Neural cell (in vitro differentiated cells): ENCODE measurements around the gene MYO9A. TPM values are rescaled to one million over a fixed set of nuclear protein-coding genes. Genes with fewer than 3 reads are reported as not detected.

Experiments used
- H2AFZ ChIP-seq: fragments of 200-600, 300-800 bp; sonication (generic), shearing (Covaris generic); 2 replicates; pipeline ENCODE4 v1.6.0; 2014; ENCODE audit warnings: low read depth, mild to moderate bottlenecking, antibody characterized with exemption, low read length, moderate library complexity
- H3F3A ChIP-seq: fragments of 200-600 bp; shearing (Covaris generic); 2 replicates; pipeline ENCODE4 v1.6.1; 2016; ENCODE audit warnings: mild to moderate bottlenecking, moderate library complexity, mixed read lengths, antibody characterized with exemption, low read length; ENCODE audit not compliant: insufficient read depth, poor library complexity, severe bottlenecking
- H3K27ac ChIP-seq: fragments of 200-600, 300-800 bp; sonication (generic), shearing (Covaris generic); 2 replicates; pipeline ENCODE4 v1.5.1; 2014; ENCODE audit warnings: mild to moderate bottlenecking, low read length, moderate library complexity
- H3K27me3 ChIP-seq: fragments of 300-800, 200-600 bp; sonication (generic), shearing (Covaris generic); 2 replicates; pipeline ENCODE4 v1.6.0; 2014; ENCODE audit warnings: mild to moderate bottlenecking, low read depth, low read length, moderate library complexity; ENCODE audit not compliant: insufficient read depth
- H3K36me3 ChIP-seq: fragments of 300-800, 200-600 bp; sonication (generic), shearing (Covaris generic); 2 replicates; pipeline ENCODE4 v1.5.1; 2014; ENCODE audit warnings: mild to moderate bottlenecking, antibody characterized with exemption, low read length, moderate library complexity; ENCODE audit not compliant: insufficient read depth
- H3K4me2 ChIP-seq: fragments of 300-800, 200-600 bp; sonication (generic), shearing (Covaris generic); 2 replicates; pipeline ENCODE4 v1.6.0; 2014; ENCODE audit warnings: mild to moderate bottlenecking, low read length
- H3K4me3 ChIP-seq: fragments of 300-800, 200-600 bp; sonication (generic), shearing (Covaris generic); 2 replicates; pipeline ENCODE4 v1.5.1; 2014; ENCODE audit warnings: mild to moderate bottlenecking, low read length, moderate library complexity
- H3K79me2 ChIP-seq: fragments of 200-600 bp; shearing (Covaris generic); replicated peaks from 2 replicates; pipeline ENCODE4 v1.6.0; 2014; ENCODE audit warnings: mild to moderate bottlenecking, low read length, moderate library complexity; ENCODE audit not compliant: insufficient read depth
- H3K9ac ChIP-seq: fragments of 300-800, 200-600 bp; sonication (generic), shearing (Covaris generic); 2 replicates; pipeline ENCODE4 v1.6.1; 2016; ENCODE audit warnings: mild to moderate bottlenecking, low read length, mixed read lengths
- H3K9me2 ChIP-seq: fragments of 200-600 bp; shearing (Covaris generic); 2 replicates; pipeline ENCODE4 v1.6.1; 2016; ENCODE audit warnings: mild to moderate bottlenecking, low read length, mixed read lengths; ENCODE audit not compliant: insufficient read depth
- H3K9me3 ChIP-seq: fragments of 200-600, 300-800 bp; sonication (generic), shearing (Covaris generic); 2 replicates; pipeline ENCODE4 v1.6.1; 2016; ENCODE audit warnings: mild to moderate bottlenecking, mixed run types, low read length, moderate library complexity, mixed read lengths
- H4K20me1 ChIP-seq: fragments of 200-600 bp; shearing (Covaris generic); 2 replicates; pipeline ENCODE4 v1.6.1; 2016; ENCODE audit warnings: mild to moderate bottlenecking, mixed run types; ENCODE audit not compliant: insufficient read depth
- CTCF ChIP-seq: fragments of 450-650 bp; IDR thresholded peaks from 2 replicates; pipeline ENCODE4 v1.5.1; 2014; ENCODE audit warnings: antibody characterized with exemption, mild to moderate bottlenecking, moderate library complexity; ENCODE audit not compliant: poor library complexity, severe bottlenecking
- EP300 ChIP-seq: fragments of 450-650 bp; conservative IDR thresholded peaks from 2 replicates; pipeline ENCODE4 v1.6.1; 2014; ENCODE audit warnings: antibody characterized with exemption, mild to moderate bottlenecking, moderate library complexity; ENCODE audit not compliant: poor library complexity, severe bottlenecking
- EZH2 ChIP-seq: fragments of 200-600, 300-800 bp; shearing (Covaris generic), sonication (generic); IDR thresholded peaks from 2 replicates; pipeline ENCODE4 v1.6.1; 2014; ENCODE audit warnings: antibody characterized with exemption, low read length, borderline replicate concordance, mild to moderate bottlenecking; ENCODE audit not compliant: insufficient read depth, poor library complexity, severe bottlenecking
- MXI1 ChIP-seq: fragments of 450-650 bp; conservative IDR thresholded peaks from 2 replicates; pipeline ENCODE4 v1.6.1; 2014; ENCODE audit warnings: antibody characterized with exemption, mild to moderate bottlenecking; ENCODE audit not compliant: poor library complexity, severe bottlenecking
- POLR2AphosphoS5 ChIP-seq: IDR thresholded peaks from 2 replicates; pipeline ENCODE4 v1.6.1; 2012
- RAD21 ChIP-seq: fragments of 450-650 bp; conservative IDR thresholded peaks from 2 replicates; pipeline ENCODE4 v1.6.1; 2014; ENCODE audit warnings: antibody characterized with exemption, mild to moderate bottlenecking, moderate library complexity
- SMC3 ChIP-seq: fragments of 450-650 bp; conservative IDR thresholded peaks from 2 replicates; pipeline ENCODE4 v1.6.1; 2014; ENCODE audit warnings: antibody characterized with exemption, mild to moderate bottlenecking, moderate library complexity; ENCODE audit not compliant: poor library complexity
- TAF1 ChIP-seq: IDR thresholded peaks from 2 replicates; pipeline ENCODE4 v1.6.1; 2012; ENCODE audit warnings: low read depth
- polyA plus RNA-seq: library from polyadenylated mRNA; depleted of rRNA; stranded (reverse); fragments of >200 nt; gene quantifications from 2 replicates; pipeline ENCODE4 v1.2.3, GENCODE V29; 2014
- TF ChIP-seq, protein P1 (sequence below): IDR thresholded peaks from 2 replicates; pipeline ENCODE4 v1.6.1; 2012; ENCODE audit warnings: borderline replicate concordance

The MYO9A gene
- polyA plus RNA-seq, 1 donor from 2014 or later = 22.7 TPM

DNA sequence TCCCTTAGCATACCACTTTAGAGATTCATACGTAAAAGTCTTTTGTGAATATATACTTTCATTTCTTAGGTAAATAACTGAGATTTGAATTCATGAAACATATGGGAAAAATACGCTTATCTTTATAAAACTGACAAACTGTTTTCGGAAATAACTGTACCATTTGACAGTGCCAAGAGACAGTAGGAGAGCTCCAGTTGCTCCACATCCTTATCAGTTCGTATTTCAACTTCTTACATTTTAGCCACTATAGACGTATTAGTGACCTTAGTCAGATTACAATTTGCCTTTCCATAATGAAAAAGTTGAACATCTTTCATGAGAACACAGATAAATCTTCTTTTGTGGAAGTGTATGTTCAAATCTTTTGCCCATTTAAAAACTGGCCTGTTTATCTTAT lies 174.1 kb downstream of the MYO9A start:
- Histone ChIP-seq H3K27me3 (no peaks in the 10 kb centered on the region), H3K9ac (no peak overlapping the region), H3K4me3 (no peak overlapping the region), H3K4me2 (no peak overlapping the region), H3K79me2 (no peaks in the 10 kb centered on the region), H3F3A (no peaks in the 10 kb centered on the region), H3K36me3 (no peaks in the 10 kb centered on the region), H3K9me3 (no peaks in the 10 kb centered on the region), H2AFZ (no peak overlapping the region), H4K20me1 (no peaks in the 10 kb centered on the region), H3K27ac (no peak overlapping the region), H3K9me2 (no peaks in the 10 kb centered on the region)
- no peak for TF ChIP-seq EZH2
- TF ChIP-seq CTCF = no peak
- TF ChIP-seq TAF1 = no peak
- no peak for TF ChIP-seq RAD21
- TF ChIP-seq MXI1 = no peak
- no peak for TF ChIP-seq SMC3

- Histone ChIP-seq H3K9ac (no peak overlapping the region), H3K4me2 (no peak overlapping the region), H3K36me3 (peaks cover under 1% of the 10 kb centered on the region), H3K9me2 (no peaks in the 10 kb centered on the region), H3K9me3 (no peaks in the 10 kb centered on the region), H3K79me2 (no peaks in the 10 kb centered on the region), H3K27me3 (no peaks in the 10 kb centered on the region), H3K4me3 (no peak overlapping the region), H3F3A (no peaks in the 10 kb centered on the region), H2AFZ (no peak overlapping the region), H4K20me1 (no peaks in the 10 kb centered on the region), H3K27ac (no peak overlapping the region)
- TF ChIP-seq TAF1 (no peak), RAD21 (no peak), MXI1 (no peak), CTCF (no peak), POLR2AphosphoS5 (no peak), SMC3 (no peak), EP300 (no peak), EZH2 (no peak)
- TF ChIP-seq, protein P1, sequence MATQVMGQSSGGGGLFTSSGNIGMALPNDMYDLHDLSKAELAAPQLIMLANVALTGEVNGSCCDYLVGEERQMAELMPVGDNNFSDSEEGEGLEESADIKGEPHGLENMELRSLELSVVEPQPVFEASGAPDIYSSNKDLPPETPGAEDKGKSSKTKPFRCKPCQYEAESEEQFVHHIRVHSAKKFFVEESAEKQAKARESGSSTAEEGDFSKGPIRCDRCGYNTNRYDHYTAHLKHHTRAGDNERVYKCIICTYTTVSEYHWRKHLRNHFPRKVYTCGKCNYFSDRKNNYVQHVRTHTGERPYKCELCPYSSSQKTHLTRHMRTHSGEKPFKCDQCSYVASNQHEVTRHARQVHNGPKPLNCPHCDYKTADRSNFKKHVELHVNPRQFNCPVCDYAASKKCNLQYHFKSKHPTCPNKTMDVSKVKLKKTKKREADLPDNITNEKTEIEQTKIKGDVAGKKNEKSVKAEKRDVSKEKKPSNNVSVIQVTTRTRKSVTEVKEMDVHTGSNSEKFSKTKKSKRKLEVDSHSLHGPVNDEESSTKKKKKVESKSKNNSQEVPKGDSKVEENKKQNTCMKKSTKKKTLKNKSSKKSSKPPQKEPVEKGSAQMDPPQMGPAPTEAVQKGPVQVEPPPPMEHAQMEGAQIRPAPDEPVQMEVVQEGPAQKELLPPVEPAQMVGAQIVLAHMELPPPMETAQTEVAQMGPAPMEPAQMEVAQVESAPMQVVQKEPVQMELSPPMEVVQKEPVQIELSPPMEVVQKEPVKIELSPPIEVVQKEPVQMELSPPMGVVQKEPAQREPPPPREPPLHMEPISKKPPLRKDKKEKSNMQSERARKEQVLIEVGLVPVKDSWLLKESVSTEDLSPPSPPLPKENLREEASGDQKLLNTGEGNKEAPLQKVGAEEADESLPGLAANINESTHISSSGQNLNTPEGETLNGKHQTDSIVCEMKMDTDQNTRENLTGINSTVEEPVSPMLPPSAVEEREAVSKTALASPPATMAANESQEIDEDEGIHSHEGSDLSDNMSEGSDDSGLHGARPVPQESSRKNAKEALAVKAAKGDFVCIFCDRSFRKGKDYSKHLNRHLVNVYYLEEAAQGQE = no peak
Measured at GRCh38 chr15:71939981-71940588, 177.9 kb downstream of the MYO9A start.
